HCT116 (cell line): ENCODE results near the gene SCYL2. TPM values are rescaled to one million over a fixed set of nuclear protein-coding genes. Genes with fewer than 3 reads are reported as not detected.

Source experiments
- ATAC-seq: fragments of 200-7000 bp; cut with Tn5 transposase; 2 replicates; pipeline ENCODE4 v1.9.1; 2020; ENCODE audit warnings: mild to moderate bottlenecking, moderate library complexity
- BruUV-seq: library from RNA; stranded (reverse); fragments of 400-500 nt; replicated peaks from 2 replicates; lab custom pipeline; 2021; lab: Mats Ljungman, UMichigan
- CTCF ChIA-PET: fragments of 300-600 bp; sonication (Branson Sonifier 250); formaldehyde crosslinking; loops from one replicate; lab custom pipeline; 2021; ENCODE audit warnings: antibody characterized with exemption; lab: Charles Lee
- POLR2A ChIA-PET: fragments of 300-600, 350-600 bp; sonication (Branson Sonifier 250); formaldehyde crosslinking; loops from one replicate; lab custom pipeline; 2021; ENCODE audit warnings: antibody characterized with exemption; lab: Charles Lee
- RAD21 ChIA-PET, 2 experiments: fragments of 300-600 bp; sonication (Branson Sonifier 250); formaldehyde crosslinking; loops; one replicate each; lab custom pipeline; 2023; ENCODE audit warnings: low total read pairs in 2 of 2; ENCODE audit not compliant: uncharacterized antibody in 2 of 2, unreplicated experiment in 2 of 2, low non-redundant PET in 1 of 2; lab: Charles Lee
- DNase-seq: peaks from one replicate; pipeline ENCODE4 v3.0.0-alpha.2; 2010; ENCODE audit warnings: low read depth, low spot score
- H2AFZ ChIP-seq: fragments of 200-600 bp; shearing (Covaris generic), sonication (generic); 2 replicates; pipeline ENCODE4 v1.6.1; 2017; ENCODE audit warnings: low read depth, mixed run types, mixed read lengths, antibody characterized with exemption, low read length; ENCODE audit not compliant: poor library complexity, severe bottlenecking
- H3K27ac ChIP-seq: 2 replicates; pipeline ENCODE4 v1.5.1; 2012; ENCODE audit warnings: low read depth, low read length
- H3K27me3 ChIP-seq: fragments of 200-600 bp; sonication (generic); 2 replicates; pipeline ENCODE4 v1.6.1; 2016; ENCODE audit warnings: mixed run types, low read length, mixed read lengths; ENCODE audit not compliant: insufficient read depth
- H3K36me3 ChIP-seq, 2 experiments: fragments of 200-500 bp in 1 of 2; fragments of 200-600 bp in 1 of 2; sonication (Bioruptor generic) in 1 of 2; sonication (generic) in 1 of 2; 2 replicates each; pipeline versions ENCODE4 v1.5.1 to v1.6.1; 2014 to 2016; ENCODE audit warnings: low read length in 2 of 2, inconsistent platforms in 1 of 2, mixed read lengths in 1 of 2, mixed run types in 1 of 2; ENCODE audit not compliant: insufficient read depth in 2 of 2, control insufficient read depth in 1 of 2
- H3K4me1 ChIP-seq, 2 experiments: fragments of 200-600 bp in 1 of 2; sonication (generic) in 1 of 2; 2 replicates each; pipeline versions ENCODE4 v1.5.1 to v1.6.1; 2012 to 2017; ENCODE audit warnings: low read length in 2 of 2, inconsistent platforms in 1 of 2, mild to moderate bottlenecking in 1 of 2, mixed read lengths in 1 of 2, mixed run types in 1 of 2, moderate library complexity in 1 of 2; ENCODE audit not compliant: insufficient read depth in 2 of 2, control insufficient read depth in 1 of 2
- H3K4me2 ChIP-seq: fragments of 200-600 bp; sonication (generic); 2 replicates; pipeline ENCODE4 v1.6.1; 2017; ENCODE audit warnings: mixed run types, low read length, mixed read lengths
- H3K4me3 ChIP-seq, 2 experiments: fragments of 200-600 bp in 1 of 2; sonication (generic) in 1 of 2; replicated peaks in 1 of 2; 2 replicates each; pipeline ENCODE4 v1.5.1; 2011 to 2016; ENCODE audit warnings: low read length in 2 of 2, control low read depth in 1 of 2, low read depth in 1 of 2, mild to moderate bottlenecking in 1 of 2, mixed read lengths in 1 of 2, mixed run types in 1 of 2
- H3K79me2 ChIP-seq: fragments of 200-600 bp; sonication (generic); 2 replicates; pipeline ENCODE4 v1.6.1; 2017; ENCODE audit warnings: mild to moderate bottlenecking, mixed run types, low read length, moderate library complexity, mixed read lengths; ENCODE audit not compliant: insufficient read depth
- H3K9ac ChIP-seq: fragments of 200-600 bp; sonication (generic); 2 replicates; pipeline ENCODE4 v1.6.1; 2016; ENCODE audit warnings: low read length, mixed read lengths
- H3K9me2 ChIP-seq: fragments of 200-600 bp; sonication (generic), shearing (Covaris generic); 2 replicates; pipeline ENCODE4 v1.6.1; 2017; ENCODE audit warnings: mixed run types, mild to moderate bottlenecking, moderate library complexity; ENCODE audit not compliant: insufficient read depth
- H3K9me3 ChIP-seq, 2 experiments: fragments of 200-500 bp in 1 of 2; fragments of 200-600 bp in 1 of 2; sonication (Bioruptor generic) in 1 of 2; sonication (generic) in 1 of 2; 2 replicates each; pipeline ENCODE4 v1.6.1; 2014 to 2017; ENCODE audit warnings: low read length in 2 of 2, mixed read lengths in 2 of 2, inconsistent platforms in 1 of 2, low read depth in 1 of 2, mild to moderate bottlenecking in 1 of 2, mixed run types in 1 of 2, moderate library complexity in 1 of 2; ENCODE audit not compliant: control insufficient read depth in 1 of 2, insufficient read depth in 1 of 2
- H4K20me1 ChIP-seq: fragments of 200-600 bp; sonication (generic), shearing (Covaris generic); 2 replicates; pipeline ENCODE4 v1.6.1; 2017; ENCODE audit warnings: mixed run types, mild to moderate bottlenecking, moderate library complexity; ENCODE audit not compliant: insufficient read depth
- EGR1 ChIP-seq: IDR thresholded peaks from 2 replicates; pipeline ENCODE4 v1.6.1; 2012; ENCODE audit warnings: low read depth
- JUND ChIP-seq: IDR thresholded peaks from 2 replicates; pipeline ENCODE4 v1.6.1; 2012
- POLR2A ChIP-seq: IDR thresholded peaks from 2 replicates; pipeline ENCODE4 v1.7.0; 2011; ENCODE audit warnings: borderline replicate concordance; ENCODE audit not compliant: insufficient read depth, insufficient read length; ENCODE audit errors: extremely low read depth
- RAD21 ChIP-seq: IDR thresholded peaks from 2 replicates; pipeline ENCODE4 v1.6.1; 2012; ENCODE audit warnings: low read depth, mild to moderate bottlenecking
- SP1 ChIP-seq: IDR thresholded peaks from 2 replicates; pipeline ENCODE4 v1.6.1; 2012; ENCODE audit warnings: low read depth
- ZFX ChIP-seq: fragments of 450-650 bp; IDR thresholded peaks from 2 replicates; pipeline ENCODE4 v1.6.1; 2017
- ZNF274 ChIP-seq: fragments of 200-500 bp; sonication (Bioruptor generic); IDR thresholded peaks from 2 replicates; pipeline ENCODE4 v1.6.1; 2014; ENCODE audit warnings: mild to moderate bottlenecking, low read depth, low read length, inconsistent platforms
- intact Hi-C: fragments of 100-400 bp; cut with micrococcal nuclease; formaldehyde crosslinking; loops from 2 replicates; pipeline ENCODE4 v1.10.0; 2022
- total RNA-seq: library from RNA; stranded (reverse); gene quantifications from one replicate; pipeline ENCODE4 v1.2.1, GENCODE V29; 2021; ENCODE audit not compliant: unreplicated experiment

SCYL2 gene
- total RNA-seq, 1 experiment from 2014 or later: 31.7 TPM

DNA sequence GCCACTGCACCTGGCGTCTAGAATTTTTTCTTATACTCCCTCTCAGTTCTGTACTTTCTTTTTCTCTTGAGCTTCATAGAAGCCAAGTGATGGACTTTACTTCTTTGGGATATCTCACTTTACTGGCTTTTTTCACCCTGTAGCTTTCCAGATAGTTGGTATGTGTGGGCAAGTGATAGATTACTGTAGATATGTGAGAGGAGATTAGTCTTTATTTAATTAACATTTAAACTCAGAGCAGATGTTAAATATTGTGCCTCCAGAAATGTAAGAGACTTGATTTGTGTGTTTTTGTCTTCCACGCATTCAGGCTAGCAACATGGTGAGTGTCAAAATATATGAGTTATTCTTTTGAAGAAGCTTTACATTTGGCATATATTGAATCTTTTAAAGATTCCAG lies 50.4 kb downstream of the SCYL2 start:
- Histone ChIP-seq H2AFZ (no peak overlapping the region), H3K79me2 (no peaks in the 10 kb centered on the region), H3K4me3 (no peak overlapping the region), H3K36me3 (peaks cover 4 to 8% of the 10 kb centered on the region in 2 experiments; a peak in 2 of 4 replicates), H3K9me3 (no peaks in the 10 kb centered on the region), H3K27me3 (no peaks in the 10 kb centered on the region), H3K4me1 (no peaks in the 10 kb centered on the region), H3K9me2 (no peaks in the 10 kb centered on the region), H4K20me1 (no peaks in the 10 kb centered on the region), H3K9ac (no peak overlapping the region), H3K27ac (no peak overlapping the region), H3K4me2 (no peak overlapping the region)
- CTCF ChIA-PET: no interaction called here
- no TSS peak for BruUV-seq
- POLR2A ChIA-PET: no interaction called here
- RAD21 ChIA-PET: no interaction called here
- intact Hi-C loops: no loop called here
- TF ChIP-seq POLR2A (no peak), EGR1 (no peak), ZNF274 (no peak), JUND (no peak)
- ATAC-seq (no peak), DNase-seq (no peak)

DNA sequence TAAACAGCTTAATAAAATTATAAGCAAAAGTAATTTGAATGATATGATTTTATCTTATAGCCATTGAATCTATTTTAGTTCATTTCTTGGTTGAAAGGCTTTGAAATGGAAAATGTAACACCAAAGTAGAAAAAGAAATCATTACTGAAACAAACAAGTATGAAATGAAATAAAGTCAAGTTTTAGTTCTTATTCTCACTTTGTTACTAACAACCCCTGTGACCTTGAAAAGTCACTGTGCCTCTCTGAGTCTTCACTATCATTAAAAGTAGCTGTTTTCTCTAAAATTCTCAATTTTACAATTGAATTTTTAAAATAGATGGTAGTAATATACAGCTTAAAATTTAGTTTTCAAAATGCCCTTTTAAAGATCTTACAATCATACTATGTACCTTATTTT lies 57.5 kb downstream of the SCYL2 start:
- Histone ChIP-seq H3K4me2 (no peak overlapping the region), H3K4me1 (no peaks in the 10 kb centered on the region), H3K9me2 (no peaks in the 10 kb centered on the region), H3K9me3 (no peaks in the 10 kb centered on the region), H3K27ac (no peak overlapping the region), H2AFZ (no peak overlapping the region), H3K27me3 (no peaks in the 10 kb centered on the region), H3K79me2 (no peaks in the 10 kb centered on the region), H3K4me3 (no peak overlapping the region), H3K9ac (no peak overlapping the region), H3K36me3 (peaks cover 0 to 3% of the 10 kb centered on the region in 2 experiments; a peak in 1 of 4 replicates), H4K20me1 (no peaks in the 10 kb centered on the region)
- no peak for DNase-seq
- intact Hi-C loops: no loop called here
- no TSS peak for BruUV-seq
- no peak for TF ChIP-seq ZFX
- TF ChIP-seq SP1: no peak
- no peak for TF ChIP-seq RAD21
- CTCF ChIA-PET: interaction anchor here (0.5 kb wide), 1 partner anchor 119 kb away, joined by 3 read pairs; no protein-coding TSS in a partner anchor
- POLR2A ChIA-PET: no interaction called here
- ATAC-seq: no peak
- RAD21 ChIA-PET: no interaction called here
